HEK293T (cell line): ENCODE measurements around the gene IL25.

Source experiments
- ARNT ChIP-seq: fragments of 450-650 bp; IDR thresholded peaks from 2 replicates; pipeline ENCODE4 v1.6.1; 2017; ENCODE audit warnings: mild to moderate bottlenecking
- ELF4 ChIP-seq: fragments of 450-650 bp; IDR thresholded peaks from 2 replicates; pipeline ENCODE4 v1.6.1; 2017; ENCODE audit warnings: antibody characterized with exemption
- FOXA1 ChIP-seq: fragments of 450-650 bp; IDR thresholded peaks from 2 replicates; pipeline ENCODE4 v1.6.1; 2016; ENCODE audit warnings: mild to moderate bottlenecking
- FOXK2 ChIP-seq: fragments of 450-650 bp; IDR thresholded peaks from 2 replicates; pipeline ENCODE4 v1.6.1; 2016; ENCODE audit warnings: mild to moderate bottlenecking
- HDGF ChIP-seq: fragments of 450-650 bp; IDR thresholded peaks from 2 replicates; pipeline ENCODE4 v1.6.1; 2017; ENCODE audit warnings: antibody characterized with exemption, borderline replicate concordance
- LEF1 ChIP-seq: fragments of 450-650 bp; IDR thresholded peaks from 2 replicates; pipeline ENCODE4 v1.6.1; 2017; ENCODE audit warnings: mild to moderate bottlenecking, borderline replicate concordance
- SUZ12 ChIP-seq: fragments of 450-650 bp; IDR thresholded peaks from 2 replicates; pipeline ENCODE4 v1.6.1; 2016; ENCODE audit warnings: mild to moderate bottlenecking
- TARDBP ChIP-seq: fragments of 450-650 bp; IDR thresholded peaks from 2 replicates; pipeline ENCODE4 v1.6.1; 2016

- TF ChIP-seq ELF4 (no peak), FOXK2 (no peak), SUZ12 (no peak), TARDBP (no peak), LEF1 (no peak), ARNT (no peak), HDGF (no peak), FOXA1 (no peak)
Observed at GRCh38 chr14:23401291-23401690, 28.7 kb downstream of the IL25 start.
